ENCODE results near the gene DTYMK.

Gene DTYMK

DNA sequence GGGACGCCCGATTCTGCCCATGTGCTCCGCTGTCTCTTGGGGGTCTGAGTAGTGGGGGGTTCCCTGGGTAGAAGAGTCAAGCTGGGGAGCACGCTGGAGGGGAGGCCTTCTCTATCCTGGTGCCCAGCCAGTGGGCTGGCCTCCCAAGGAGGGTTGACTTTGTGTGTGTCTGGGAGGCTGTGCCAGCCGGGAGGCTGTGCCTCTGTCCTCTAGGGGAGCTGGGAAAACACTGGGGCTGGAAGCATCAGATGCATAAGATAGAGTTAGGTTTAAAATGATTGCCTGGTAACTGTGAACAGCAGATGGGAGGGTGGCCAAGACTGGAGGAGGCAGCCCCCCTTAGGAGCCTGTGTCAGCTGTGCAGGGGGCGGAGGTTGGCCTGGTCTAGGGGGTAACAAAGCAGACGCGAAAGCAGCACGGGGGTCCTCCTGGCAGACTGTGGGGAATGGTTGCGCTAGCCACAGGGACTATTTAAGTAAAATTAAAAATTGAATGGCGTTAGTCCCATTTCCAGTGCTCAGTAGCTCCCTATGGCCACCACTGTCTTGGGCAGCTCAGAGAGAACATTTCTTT lies 16.5 kb upstream of the DTYMK start:
- peak; percentile 34 for DNase-seq

- DNase-seq, result peak; percentile 89
These were observed 15.8 kb upstream of the DTYMK start for GRCh38 chr2:241702155-241703031.

DNA sequence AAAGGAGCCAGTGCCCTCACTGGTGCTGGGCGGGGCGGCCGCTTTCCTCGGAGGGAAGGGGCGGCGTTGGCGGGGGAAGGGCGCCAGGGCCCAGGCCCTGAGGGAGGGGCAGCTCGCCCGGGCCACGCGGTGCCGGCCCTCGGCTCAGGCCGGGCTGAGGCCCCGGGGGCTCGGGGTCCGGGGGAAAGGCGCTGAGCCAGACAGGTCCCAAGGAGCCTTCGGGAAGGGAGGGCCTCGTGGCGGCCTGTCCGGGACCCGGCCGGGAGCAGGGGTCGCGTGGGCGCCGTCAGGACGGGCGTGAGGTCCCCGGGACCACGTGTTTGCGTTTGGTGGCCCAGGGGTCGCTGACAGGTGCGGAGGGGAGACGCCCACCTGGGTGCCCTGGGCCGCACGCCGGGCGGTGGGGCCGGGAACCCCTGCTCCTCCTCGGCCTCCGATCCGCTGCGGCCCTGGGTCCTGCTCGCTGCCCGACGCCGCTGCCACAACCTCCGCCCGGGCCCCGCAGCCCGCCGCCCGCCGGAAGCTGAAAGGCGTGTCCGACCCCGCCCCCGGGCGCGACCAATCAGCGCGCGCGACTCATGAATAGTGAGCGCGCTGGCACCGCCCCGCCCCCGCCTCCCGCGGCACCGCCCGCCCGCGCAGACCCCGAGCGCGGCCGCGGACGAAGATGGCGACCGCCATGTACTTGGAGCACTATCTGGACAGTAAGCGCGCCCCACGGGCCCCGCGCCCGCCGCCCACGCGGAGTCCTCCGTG lies 15.0 kb upstream of the DTYMK start, which contains the start of gene ING5:
ING5 (plus strand) TSS at position 641 of the 756 bp plus-strand sequence; CDS start at position 668, 27 bp downstream.
- peak; percentile 97 for DNase-seq

- no peak for DNase-seq
These were observed 14.5 kb upstream of the DTYMK start for GRCh38 chr2:241701149-241701398.

DNA sequence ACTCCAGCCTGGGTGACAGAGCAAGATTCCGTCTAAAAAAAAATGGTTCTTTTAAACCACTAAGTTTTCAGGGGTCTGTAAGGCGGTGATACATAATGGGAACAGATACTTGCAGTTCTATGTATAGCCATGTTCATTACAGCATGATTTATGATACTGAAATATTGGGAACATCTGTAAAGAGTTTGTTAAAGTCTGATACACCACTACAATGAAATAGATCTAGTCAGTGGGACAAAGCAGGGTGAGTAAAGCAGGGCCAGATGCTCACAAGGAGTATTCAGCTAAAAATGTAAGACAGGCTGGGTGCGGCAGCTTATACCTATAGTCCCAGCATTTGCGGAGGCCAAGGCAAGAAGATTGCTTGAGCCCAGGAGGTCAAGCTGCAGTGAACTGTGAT lies 9.0 kb upstream of the DTYMK start:
- no peak for DNase-seq

DNA sequence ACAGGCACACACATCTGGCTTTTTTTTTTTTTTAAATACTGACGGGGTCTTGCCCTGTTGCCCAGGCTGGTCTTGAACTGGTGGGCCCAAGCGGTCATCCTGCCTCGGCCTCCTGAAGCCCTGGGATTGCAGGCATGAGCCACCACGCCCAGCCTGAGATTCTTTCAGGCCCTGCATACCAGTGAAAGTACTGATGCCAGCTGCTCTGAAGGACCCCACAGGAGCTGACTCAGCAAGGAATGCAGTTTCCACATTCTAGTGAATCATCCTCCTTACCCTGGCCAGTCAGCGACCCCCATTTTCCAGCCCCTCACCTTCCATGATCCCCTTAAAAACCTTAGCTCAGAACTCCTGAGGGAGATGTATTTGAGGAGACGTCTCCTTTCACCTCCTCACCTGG lies 5.8 kb upstream of the DTYMK start:
- no peak for DNase-seq

DNA sequence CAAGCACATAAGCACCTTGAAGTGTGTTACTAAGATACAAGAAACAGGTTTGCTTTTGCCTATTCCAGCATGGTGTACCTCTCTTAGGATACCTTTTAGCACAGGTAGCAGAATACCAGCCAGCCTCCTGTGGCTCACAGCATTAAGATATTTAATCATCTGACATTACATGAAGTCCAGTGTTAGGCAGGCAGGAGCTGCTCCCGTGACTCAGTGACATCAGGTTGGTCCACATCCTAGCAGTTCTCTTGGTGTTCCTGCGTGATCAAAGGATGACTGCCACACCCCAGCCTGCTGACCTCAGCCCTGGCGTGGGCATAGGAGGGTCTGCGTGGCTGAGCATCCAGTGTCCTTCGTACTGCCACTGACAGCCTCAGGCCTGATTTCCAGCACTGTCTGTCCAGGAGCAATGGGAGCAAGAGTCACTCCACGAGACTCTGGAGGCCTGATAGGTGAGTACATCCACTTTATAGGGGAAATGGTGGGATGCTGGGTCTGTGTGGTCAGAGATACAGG lies 3.6 kb upstream of the DTYMK start:
- no peak for DNase-seq

GRCh38 chr2:241689306-241689705 lies 2.7 kb upstream of the DTYMK start:
- no peak for DNase-seq

GRCh38 chr2:241686324-241686649 lies 328 bp downstream of the DTYMK start:
- peak; percentile 37 for DNase-seq

GRCh38 chr2:241680827-241681599 lies 5.6 kb downstream of the DTYMK start:
- DNase-seq, result no peak

DNA sequence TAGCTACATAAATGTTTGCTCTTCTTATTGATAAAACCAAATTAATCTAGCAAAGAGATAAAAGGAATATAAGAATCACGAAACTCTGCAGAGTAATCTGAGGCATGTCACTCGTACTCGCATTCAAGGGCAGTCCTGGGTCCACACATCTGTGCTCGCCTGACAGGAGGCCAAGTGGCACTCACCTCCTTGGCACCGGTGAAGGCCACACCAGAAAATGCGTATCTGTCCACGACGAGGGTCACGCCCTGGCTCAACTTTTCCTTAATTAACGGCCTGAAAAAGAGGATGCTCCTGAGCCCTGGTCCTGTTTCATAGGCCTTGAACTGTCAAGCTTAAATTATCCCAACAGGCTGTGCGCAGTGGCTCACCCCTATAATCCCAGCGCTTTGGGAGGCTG lies 6.6 kb downstream of the DTYMK start:
- DNase-seq, result no peak

DNA sequence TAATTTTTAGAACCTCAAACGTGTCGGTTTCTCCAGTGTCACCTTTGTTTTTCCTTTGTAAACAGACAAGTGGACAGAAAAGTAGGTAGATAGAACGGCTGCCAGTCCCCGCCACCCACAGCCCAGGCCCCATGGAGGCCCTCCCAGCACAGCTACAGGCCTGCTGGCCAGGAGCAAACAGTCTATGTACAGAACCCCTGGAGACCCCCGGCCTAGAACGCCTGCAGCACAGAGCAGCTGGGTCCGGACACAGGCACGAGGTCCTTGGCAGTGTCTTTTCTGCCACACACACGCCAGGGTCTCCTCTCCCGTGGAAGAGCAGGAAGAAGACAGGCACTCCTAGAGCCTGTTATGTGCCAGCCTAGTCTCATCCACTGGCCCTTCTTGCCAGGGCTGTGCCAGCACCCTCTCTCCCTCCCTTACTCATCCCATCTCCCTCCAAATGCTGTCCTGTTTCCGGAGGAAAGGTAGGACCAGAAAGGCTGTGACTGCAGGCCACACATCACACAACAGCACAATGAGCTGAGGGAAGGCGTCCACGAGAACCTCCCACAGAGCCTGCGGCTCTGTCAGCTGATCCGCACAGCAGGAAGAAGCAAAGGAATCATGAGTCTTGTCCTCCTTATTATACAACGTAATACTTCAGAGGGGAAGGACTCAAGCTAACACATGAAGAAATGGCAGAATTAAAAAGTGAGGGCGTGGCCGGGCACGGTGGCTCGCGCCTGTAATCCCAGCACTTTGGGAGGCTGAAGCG lies 7.7 kb downstream of the DTYMK start:
- no peak for DNase-seq

- DNase-seq, result no peak
These were observed 8.3 kb downstream of the DTYMK start for GRCh38 chr2:241678307-241678706.

- DNase-seq, result no peak
These were observed 9.2 kb downstream of the DTYMK start for GRCh38 chr2:241677392-241677791.

DNA sequence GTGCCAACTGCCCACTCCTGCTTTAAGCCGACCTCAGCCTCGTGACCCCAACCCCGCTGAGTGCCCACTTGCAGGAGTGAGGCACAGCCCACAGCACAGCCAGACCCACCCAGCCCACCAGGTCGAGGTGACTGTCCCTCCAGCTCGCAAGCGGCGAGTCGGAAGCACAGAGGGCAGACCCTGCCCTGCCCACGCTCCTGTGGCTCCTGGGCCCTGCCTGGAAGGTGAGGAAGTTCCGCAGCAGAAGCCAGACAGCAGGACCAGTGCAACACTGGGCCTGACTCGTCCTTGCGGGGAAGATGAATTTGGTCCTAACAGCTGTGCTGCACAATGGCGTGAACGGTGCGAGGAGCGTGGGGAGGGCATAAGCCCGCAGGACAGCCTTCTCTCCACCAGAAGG lies 9.9 kb downstream of the DTYMK start:
- DNase-seq, result no peak

GRCh38 chr2:241675885-241676284 lies 10.7 kb downstream of the DTYMK start:
- no peak for DNase-seq

DNA sequence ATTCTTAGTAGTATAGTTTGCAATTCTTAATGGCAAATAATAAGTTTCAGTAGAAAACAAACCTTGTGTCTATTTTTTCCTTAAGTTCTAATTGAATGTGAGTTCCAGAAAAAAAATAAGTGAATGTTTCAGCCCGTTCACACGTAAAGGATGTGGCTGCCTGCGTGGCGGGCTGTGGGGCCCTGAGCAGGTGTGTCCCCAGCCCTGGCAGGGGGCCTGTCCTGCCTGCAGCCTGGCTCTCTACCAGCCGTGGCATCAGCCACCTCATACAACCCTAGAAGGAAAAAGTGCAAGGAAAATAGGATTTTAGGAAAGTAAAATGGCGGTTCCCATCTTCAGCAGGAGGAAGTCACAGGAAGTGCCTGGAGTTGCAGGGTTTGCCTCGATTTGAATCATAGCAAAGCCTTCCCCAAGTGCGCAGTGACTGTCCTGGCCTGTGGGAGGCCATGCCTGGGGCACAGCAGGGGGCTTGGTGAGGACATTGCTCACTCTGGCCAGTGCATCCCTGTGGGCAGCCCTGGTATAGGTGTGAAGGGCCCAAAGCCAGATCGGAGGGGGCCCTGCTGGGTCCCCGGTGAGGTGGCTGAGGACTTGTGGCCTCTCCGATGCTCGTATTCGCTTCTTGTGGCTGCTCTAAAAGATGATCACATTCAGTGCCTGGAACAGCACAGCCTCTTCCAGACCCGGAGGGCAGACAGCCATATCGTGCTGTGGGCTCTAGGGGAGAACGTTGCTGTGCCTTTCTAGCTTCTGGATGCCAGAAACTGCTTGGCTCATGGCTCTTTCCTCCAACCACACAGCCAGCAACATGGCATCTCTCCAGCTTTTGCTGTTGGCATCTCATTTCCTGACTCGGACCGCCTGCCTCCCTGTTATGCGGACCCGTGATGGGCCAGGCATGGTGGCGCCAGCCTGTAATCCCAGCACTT lies 12.6 kb downstream of the DTYMK start:
- DNase-seq, result no peak

DNA sequence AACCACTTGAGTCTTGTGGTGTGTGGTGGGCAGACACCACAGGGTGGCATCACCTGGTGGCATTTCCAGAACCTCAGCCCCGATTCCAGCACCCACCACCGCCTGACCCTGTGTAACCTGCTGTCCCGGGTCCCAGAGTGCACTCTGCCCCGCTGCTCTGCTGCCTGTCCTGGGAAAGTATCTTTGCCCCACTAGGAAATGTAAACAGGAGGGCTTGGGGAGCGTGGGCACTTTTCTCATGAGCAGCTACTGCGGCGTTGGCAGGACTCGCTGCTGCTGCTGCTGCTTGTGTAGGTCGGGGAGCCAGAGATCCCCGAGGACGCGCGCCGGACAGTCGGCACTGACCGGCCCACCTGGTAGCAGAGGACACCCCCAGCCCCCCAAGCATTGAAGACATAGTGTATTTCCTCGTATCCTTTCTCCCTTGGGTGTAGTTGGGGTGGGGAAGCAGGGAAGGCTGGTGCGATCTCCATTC lies 13.4 kb downstream of the DTYMK start:
- DNase-seq, result no peak

DNA sequence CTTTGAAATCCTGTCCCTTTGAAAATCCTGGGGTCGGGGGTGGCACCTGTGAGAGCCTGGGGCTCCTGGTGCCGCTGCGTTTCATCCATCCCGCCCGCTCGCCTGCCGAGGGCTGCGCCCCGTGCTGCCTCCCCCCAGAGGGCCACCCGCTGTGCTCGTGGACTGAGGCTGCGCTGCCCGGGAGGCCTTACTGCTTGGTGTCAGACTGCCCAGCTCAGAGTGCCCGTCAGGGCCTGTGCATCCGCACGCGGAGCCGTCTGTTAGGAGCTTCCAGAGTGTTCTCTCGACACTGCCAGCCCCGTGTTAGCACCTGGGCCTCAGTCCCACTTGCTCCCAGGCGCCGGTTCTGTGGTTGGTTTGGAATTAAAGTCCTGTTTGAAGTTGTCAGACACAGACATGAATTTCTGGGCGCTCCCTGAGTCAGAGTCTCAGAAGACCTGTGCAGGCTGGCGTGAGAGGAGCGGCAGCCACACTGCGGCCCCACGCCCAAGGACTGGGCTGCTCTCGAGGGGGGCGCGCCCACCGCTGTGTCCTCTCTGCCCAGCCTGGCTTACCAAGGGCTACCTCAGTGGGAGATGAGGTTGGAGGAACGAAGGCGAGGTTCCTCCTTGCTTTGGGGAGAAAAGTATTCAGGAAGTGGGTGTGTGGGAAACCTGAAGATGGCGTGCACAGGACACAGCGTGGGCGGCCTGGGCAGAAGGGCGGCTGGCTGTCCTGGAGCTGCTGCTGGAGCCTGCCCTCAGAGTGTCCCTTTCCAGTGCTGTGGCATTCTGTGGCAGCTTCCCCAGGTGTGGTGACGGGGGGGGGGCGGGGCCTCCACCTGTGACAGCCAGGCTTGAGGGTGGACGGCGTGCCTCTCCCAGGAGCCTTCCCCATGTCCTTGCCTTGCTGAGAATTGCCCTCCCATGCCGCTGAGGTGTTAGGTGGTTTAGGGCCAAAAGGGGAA lies 14.1 kb downstream of the DTYMK start:
- DNase-seq, result no peak

All from hematopoietic multipotent progenitor cell treated with erythropoietin and hydrocortisone succinate and interleukin-3 and kit ligand, for 6 days (in vitro differentiated cells).